ENCODE results near the gene APLP1. TPM values are rescaled to one million over a fixed set of nuclear protein-coding genes. Genes with fewer than 3 reads are reported as not detected.
"Not testable (repeated sequence)": the region's sequence is repeated elsewhere in the genome, so short reads cannot be mapped to it uniquely, and the experiment has no call there.

APLP1 gene
- total RNA-seq, 1 experiment from 2014 or later, result 1.6 TPM

GRCh38 chr19:35882114-35882832 lies 13.9 kb downstream of the APLP1 start:
- peak; percentile 54 for DNase-seq (ENCODE audit: low read depth)

- no peak for DNase-seq (ENCODE audit: low read depth)
These were observed 15.5 kb downstream of the APLP1 start for GRCh38 chr19:35883882-35884281.

DNA sequence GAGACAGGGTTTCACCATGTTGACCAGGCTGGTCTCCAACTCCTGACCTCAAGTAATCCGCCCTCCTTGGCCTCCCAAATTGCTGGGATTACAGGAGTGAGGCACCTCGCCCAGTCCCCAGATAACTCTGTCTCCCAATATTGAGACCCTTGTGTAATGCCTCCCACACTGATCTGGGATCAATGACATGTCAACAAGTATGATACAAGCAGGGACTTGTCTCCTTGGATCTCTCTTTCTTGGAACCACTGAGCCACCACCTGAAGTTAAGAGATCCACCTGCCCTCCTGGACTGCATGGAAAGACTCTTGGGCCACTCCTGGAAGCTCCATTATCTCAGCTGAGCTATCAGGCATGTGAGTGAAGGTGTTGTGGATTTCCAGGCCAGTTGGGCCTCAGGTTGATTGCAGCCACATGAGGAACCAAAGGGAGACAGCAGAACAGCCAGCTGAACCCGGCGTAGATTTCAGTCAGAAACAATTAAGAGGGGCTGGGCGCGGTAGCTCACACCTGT lies 16.9 kb downstream of the APLP1 start:
- no peak for DNase-seq (ENCODE audit: low read depth)

GRCh38 chr19:35885904-35886303 lies 17.5 kb downstream of the APLP1 start:
- no peak for DNase-seq (ENCODE audit: low read depth)

- no peak for DNase-seq (ENCODE audit: low read depth)
These were observed 18.8 kb downstream of the APLP1 start for GRCh38 chr19:35887197-35887596.

GRCh38 chr19:35888398-35888797 lies 20.0 kb downstream of the APLP1 start:
- DNase-seq (ENCODE audit: low read depth), result no peak

DNA sequence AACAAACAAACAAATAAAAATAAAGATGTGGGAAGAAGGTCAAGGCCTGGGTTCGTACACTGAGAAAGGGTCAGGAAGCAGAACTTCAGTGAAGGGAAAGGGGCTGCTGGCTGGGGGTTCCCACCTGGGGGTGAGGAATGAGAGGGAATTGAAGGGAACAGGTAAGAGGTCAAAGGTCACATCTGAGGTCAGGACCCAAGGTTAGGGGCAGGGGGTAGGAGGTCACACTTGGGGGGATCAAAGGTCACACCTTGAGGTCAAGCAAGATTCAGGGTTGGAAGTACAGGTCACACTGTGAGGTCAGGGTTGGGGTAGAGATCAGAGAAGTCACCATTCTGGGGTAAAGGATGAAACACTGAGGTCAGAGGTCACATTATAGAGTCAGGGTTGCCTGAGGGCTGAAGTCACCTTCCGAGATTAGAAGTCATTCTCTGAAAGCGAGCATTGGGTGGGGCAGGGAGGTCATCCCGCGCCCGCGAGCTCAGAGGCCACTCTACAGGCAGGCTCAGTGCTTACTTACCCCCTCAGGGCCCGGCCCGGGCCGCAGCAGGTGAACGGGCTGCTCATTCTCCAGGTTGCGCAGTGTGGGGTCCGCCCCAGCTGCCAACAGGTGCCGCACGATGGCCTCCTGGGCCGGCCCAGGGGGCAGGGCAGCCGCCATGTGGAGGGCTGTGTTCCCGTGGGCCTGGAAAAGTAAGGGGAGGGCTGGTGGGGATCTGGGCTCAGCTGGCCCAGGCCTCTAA lies 21.2 kb downstream of the APLP1 start:
- DNase-seq (ENCODE audit: low read depth), result no peak

DNA sequence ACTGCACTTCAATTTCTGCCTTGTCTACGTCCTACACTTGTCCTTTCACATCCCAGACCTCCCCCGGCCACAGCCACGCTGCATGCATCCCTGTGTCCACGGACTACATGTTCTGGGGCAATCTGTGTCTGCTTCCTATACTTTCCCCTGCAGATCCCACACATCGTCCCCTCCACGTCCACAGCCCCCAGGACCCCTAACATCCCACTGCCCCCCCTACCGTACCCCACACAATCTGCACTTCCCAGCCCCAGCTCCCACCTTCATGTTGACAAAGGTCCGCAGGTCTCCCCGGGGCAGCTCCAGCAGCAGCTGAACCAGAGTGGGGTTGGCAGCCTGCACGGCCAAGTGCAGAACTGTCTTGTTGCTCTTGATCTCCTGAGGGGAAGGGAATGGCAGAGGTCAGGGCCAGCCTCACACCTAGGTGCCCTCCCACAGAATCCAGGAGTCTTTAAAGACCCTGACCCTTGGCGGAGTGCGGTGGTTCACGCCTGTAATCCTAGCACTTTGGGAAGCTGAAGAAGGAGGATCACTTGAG lies 21.8 kb downstream of the APLP1 start:
- no peak for DNase-seq (ENCODE audit: low read depth)

DNA sequence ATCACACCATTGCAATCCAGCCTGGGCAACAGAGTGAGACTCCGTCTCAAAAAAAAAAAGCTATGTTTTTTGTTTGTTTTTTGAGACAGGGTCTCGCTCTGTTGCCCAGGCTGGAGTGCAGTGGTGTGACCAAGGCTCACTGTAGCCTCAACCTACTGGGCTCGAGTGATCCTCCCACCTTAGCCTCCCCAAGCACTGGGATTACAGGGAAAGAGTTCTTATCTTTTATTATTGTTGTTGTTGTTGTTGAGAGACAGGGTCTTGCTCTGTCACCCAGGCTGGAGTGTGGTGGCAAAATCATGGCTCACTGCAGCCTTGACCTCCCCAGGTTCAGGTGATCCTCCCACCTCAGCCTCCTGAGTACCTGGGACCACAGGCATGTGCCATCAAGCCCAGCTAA lies 23.4 kb downstream of the APLP1 start:
- not testable (repeated sequence) for DNase-seq (ENCODE audit: low read depth)

DNA sequence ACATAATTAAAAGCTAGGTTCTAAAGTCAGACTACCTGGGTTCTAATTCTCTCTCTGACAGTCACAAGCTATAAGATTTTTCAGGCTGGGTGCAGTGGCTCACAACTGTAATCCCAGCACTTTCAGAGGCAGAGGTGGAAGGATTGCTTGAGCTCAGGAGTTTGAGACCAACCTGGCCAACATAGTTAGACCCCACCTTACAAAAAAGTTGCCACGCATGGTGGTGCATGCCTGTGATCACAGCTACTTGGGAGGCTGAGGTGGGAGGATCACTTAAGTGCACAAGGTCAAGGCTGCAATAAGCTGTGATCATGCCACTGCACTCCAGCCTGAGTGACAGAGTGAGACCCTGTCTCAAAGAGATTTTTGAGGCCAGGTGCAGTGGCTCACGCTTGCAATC lies 26.0 kb downstream of the APLP1 start:
- no peak for DNase-seq (ENCODE audit: low read depth)

GRCh38 chr19:35895911-35896642 lies 27.7 kb downstream of the APLP1 start:
- no peak for DNase-seq (ENCODE audit: low read depth)

DNA sequence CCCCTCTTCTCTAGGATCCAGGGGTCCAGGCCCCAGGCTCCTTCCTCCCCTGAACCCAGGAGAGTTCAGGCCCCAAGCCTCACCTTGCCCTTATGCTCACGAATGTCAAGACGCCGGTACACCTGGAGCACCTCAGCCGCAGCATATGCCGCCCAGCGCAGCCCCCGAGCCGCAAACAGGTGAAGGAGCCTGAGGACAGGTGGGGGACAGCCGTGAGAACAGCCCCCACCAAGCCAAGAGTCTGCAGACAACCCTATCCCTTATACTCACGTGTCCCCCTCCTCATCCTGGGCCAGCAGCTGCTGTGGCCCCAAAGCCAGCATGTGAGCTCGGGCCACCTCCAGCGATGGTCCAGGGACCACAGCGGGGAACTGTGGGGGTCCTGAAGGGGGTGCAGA lies 28.3 kb downstream of the APLP1 start:
- no peak for DNase-seq (ENCODE audit: low read depth)

GRCh38 chr19:35897706-35898451 lies 29.5 kb downstream of the APLP1 start:
- no peak for DNase-seq (ENCODE audit: low read depth)

DNA sequence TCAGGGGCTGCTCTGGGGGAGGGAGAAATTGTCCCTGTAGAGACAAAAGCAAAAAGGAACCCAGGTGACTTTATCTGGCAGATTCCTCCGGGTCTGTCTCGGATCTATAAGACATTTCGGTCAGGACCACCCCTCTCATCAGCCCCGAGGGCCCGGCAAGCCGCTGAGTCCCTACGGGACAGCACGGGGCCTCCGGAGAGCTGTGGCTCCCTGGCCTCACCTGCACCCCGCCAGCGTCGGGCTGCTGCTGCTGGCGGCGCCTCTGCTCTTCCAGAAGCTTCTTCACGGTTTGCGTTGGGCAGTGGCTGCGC lies 30.1 kb downstream of the APLP1 start:
- DNase-seq (ENCODE audit: low read depth), result no peak

- DNase-seq (ENCODE audit: low read depth), result peak; percentile 77
These were observed 31.3 kb downstream of the APLP1 start for GRCh38 chr19:35899547-35900214.

GRCh38 chr19:35901055-35901644 lies 32.8 kb downstream of the APLP1 start:
- DNase-seq (ENCODE audit: low read depth), result no peak

DNA sequence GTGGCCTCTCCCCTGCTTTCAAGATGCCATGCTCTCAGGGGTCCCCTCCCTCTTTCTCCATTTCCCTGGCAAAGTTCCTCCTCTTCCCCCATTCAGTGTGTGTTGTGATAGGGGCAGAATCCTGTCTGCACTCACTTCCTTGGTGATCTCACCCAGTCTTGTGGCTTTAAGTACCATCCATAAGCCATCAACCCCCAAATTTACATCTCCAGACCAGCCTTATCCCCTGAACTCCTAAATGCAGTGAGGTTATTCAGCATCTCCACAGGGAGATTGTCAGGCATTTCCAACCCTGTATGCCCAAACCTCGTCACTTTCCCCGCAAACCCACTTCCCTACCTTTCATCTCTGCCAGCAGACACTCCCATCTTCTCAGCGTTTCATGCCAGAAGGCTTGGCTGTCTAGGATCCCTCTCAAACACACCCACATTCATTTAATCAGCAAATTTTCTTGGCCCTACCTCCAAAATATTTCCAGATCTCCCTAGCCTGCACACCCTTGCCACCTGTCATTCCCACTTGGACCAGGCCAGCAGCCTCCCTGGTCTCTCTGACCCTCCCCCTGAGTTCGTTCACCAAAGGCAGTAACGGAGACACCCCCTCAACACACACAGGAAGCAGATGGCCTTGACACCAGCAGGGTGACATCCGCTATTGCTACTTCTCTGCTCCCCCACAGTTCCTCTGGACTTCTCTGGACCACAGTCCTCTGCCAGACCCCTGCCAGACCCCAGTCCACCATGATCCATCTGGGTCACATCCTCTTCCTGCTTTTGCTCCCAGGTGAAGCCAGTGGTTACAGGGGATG lies 33.7 kb downstream of the APLP1 start, which contains the start of gene HCST:
Gene HCST (plus strand): TSS at position 676 of the 808 bp plus-strand sequence. CDS start 65 bp downstream, at position 741.
- DNase-seq (ENCODE audit: low read depth), result no peak

DNA sequence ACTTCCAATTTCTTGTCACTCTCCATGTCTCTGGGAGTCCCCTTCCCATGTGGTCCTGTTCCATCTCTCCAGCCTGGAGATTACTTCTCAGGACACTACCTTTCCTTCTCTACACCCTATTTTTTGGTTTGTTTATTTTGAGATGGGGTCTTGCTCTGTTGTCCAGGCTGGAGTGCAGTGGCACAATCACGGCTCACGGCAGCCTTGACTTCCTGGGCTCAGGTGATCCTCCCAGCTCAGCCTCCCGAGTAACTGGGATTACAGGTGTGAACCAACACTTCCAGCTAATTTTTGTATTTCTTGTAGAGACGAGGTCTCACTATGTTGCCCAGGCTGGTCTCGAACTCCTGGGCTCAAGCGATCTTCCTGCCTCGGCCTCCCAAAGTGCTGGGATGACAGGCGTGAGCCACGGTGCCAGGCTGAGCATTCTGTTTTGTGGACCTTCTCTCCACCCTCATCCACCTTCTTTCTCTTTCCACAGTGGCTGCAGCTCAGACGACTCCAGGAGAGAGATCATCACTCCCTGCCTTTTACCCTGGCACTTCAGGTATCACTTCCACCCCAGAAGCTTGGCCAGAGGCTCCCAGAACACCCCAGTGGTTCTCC lies 34.6 kb downstream of the APLP1 start:
- DNase-seq (ENCODE audit: low read depth), result no peak

Measured in HT1080 (cell line).